Right lobe of liver (tissue), 4 donors: ENCODE results near the gene SLC44A4.

Source experiments
- CTCF ChIP-seq, 4 donors: fragments of 200-600 bp in 3 of 4; fragments of 450-650 bp in 1 of 4; IDR thresholded peaks; one replicate each; pipeline versions ENCODE4 v1.5.1 to v1.8.0; 2016 to 2022; ENCODE audit warnings: antibody characterized with exemption in 4 of 4, mild to moderate bottlenecking in 2 of 4
- POLR2A ChIP-seq: fragments of 450-650 bp; IDR thresholded peaks from one replicate; pipeline ENCODE4 v1.6.1; 2017; ENCODE audit warnings: antibody characterized with exemption, mild to moderate bottlenecking
- donor health status: DM: no; HTN: no; CAD: no.
- donor health status: DM: no; HTN: no; CAD: no.
- donor health status: DM: no; HTN: yes; CAD: no.

GRCh38 chr6:31898383-31899011 lies 19.7 kb upstream of the SLC44A4 start:
- TF ChIP-seq CTCF (IDR thresholded peaks at IDR 0.05) (no peak), POLR2A (no peak)
